NOMO-1 treated with dmso at 0.1 percent for 144 hours (cell line): ENCODE measurements around the gene AGAP1.

ENCODE experiments used
- DNase-seq: peaks from one replicate; lab custom pipeline; 2025; ENCODE audit not compliant: unreplicated experiment; lab: John Stamatoyannopoulos, UW

Gene AGAP1

DNA sequence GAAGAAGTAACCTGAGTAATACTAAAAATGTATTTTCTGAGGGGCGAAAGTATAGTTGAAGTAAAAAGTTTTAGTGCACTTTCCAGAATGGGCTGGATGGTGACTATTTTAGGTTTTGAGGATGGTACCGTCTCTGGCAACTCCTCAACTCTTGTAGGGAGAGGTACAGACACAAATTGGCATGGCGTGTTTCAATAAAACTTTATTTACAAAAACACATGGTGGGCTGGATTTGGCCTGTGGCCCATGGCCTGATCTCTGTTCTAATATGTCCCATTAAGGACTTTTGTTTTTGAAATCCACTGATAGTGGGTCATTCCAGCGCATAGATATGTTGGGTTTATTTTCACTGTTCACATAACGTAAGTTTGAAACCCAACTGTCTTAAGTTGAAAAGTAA lies 132.8 kb downstream of the AGAP1 start:
- no peak for DNase-seq

DNA sequence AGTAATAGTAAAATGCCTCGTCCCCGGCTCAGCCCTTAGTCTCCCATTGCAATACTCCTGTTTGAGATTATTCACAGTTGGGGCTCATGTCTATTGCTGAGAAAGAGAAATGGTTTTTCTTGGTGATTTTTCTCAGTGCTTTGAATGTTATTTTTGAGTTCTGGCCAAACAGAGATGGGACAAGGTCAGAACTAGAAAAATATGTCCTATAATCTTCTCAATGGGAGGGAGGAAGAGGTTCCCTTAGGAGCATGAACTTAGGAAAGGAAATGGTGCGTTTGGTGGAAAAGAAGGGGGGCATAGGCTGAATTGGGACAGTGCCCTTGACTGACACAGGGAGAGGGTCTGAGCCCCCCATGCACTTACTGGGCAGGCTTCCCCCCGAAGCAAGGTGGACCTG lies 133.8 kb downstream of the AGAP1 start:
- DNase-seq = no peak

DNA sequence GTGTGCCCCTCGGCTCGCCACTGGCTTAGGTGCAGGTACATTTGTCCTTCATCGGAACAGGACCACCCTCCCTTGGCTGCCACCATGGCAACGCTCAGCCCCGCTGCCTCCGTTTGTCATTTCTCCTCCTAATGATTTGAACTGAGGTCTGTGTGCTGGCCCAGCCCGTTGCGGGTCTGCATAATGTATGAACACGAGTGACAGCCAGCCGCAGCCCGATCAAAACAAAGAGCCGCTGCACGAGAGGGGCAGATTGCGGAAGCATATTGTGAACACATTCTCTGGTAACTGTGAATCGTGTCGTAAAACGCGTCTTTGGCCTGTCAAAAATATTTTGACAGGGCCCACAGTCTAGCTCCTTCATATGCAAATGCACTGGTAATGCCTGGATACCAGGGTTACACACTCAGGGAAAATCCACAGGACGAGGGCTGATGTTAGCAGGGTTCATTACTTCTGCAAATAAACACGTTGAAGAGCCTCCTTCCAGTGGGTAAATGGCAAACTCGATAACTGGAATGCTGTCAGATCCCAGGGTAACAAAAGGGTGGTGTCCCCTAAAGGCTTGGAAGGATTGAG lies 137.0 kb downstream of the AGAP1 start:
- DNase-seq = no peak

DNA sequence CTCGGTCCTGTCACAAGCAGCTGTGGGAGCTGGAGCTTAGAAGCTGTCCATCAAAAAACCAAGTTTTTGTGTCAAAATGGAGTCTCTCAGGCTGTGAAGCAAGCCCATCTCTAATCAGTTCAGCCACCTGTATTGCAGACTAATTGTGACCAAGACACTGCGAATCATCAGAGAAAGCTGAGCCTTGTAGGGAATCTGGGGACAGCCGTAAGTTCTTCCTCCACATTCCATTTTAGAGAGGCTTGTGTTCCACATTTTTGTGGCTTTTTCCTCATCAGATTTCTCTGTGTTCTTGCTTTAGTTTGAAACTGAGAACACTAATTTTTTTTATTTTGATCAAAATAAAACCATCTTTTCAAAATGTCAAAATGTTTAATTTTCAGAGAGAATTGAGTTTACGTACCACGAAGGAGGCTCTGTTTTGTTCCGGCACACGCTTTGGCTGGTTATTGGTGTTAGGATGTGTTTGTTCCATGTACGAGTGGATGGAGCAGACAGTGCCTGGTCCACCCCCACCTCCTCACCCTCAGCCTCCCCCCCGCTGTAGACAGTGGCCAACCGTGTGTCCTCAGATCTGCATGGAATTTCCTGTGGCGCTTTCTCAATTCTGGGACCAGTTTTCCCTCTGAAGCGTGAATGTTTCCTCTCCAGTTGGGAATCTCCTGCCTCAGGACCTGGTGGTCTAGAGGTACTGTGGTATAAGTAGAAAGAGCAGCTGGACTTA lies 140.8 kb downstream of the AGAP1 start:
- no peak for DNase-seq

DNA sequence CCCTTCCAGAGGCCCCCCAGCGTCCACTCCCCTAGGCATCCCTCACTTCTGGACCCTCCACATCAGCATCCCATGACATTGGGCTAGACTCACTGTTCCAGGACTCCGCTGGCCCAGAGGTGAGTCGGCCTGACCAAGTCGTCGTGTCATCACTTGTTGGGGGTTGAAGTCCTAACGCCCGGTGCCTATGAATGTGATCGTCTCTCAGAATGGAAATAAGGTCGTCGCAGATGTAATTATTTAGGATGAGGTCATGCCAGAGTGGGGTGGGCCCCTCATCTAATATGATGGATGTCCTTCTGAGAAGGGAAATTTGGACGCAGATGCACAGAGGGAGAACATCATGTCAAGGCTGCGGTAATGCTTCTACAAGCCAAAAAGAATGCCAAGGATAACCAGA lies 142.7 kb downstream of the AGAP1 start:
- no peak for DNase-seq

DNA sequence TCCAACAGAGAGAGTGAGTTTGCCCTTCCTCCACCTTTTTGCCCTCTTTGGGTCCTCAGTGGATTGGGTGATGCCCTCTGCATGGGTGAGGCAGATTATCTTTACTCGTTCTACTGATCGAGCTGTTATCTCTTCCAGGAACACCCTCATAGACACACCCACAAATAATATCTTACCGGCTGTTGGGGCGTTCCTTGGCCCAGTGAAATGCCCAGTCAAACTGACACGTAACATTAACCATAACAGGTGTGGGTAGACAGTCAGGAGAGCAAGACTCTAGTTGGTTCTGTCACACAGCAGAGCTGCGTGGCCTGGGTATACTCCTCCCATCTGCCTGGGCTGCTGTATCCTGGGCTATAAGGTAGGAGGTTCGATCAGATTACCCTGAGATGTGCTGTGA lies 144.1 kb downstream of the AGAP1 start:
- no peak for DNase-seq

DNA sequence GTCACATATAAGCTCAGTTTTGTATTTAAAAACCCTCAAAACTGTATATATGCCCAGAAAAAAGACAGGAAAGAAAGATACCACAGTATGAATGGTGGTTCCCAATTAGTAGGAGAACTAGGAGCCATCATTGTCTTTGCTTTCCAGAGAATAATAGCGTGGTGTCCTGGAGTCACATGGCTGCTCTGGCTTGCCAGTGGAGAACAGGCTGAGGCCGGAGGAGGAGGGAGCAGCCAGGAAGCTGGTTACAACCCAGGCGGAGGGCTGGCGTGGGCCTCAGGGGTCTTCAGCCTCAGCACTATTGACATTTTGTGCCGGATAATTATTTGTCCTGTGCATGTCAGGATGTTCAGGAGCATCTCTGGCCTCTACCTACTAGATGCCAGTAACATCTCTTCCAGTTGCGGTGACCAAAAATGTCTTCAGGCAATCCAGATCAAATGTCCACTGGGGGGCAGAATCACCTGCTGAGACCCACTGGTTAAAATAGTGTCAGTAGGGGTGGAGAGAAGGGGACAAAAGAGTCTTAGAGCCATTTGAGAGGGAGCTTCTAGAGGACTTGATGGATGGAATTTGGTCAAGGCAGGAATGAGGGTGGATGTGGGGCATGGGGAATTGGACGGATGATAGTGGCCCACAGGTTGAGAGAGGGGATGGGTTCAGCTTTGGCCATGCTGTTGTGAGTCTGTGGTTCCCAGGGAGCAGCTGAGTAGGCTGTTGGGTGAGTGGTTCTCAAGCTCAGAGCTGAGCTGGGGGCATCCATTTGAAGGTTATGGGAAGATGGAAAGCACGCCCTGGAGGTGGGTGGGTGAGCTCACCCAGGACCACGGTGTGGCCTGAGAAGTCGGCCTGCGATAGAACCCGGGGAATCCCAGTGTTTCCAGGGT lies 144.9 kb downstream of the AGAP1 start:
- DNase-seq = no peak

DNA sequence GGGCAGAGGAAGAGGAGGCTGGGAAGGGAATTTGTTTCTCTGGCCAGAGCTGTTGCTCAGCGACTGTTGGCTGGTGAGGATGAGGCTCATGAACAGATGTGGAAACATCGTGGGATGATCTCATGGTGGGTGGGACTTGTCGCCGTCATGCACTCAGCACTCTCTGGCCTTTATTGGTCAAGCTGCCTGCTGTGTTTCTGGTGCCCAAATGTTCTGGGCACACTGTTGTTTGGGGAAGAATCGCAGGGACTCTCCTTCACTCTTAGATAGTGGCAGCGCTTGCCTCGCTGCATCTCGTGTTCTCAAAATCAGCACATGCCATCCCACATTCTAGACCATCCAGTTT lies 145.6 kb downstream of the AGAP1 start:
- DNase-seq = no peak

DNA sequence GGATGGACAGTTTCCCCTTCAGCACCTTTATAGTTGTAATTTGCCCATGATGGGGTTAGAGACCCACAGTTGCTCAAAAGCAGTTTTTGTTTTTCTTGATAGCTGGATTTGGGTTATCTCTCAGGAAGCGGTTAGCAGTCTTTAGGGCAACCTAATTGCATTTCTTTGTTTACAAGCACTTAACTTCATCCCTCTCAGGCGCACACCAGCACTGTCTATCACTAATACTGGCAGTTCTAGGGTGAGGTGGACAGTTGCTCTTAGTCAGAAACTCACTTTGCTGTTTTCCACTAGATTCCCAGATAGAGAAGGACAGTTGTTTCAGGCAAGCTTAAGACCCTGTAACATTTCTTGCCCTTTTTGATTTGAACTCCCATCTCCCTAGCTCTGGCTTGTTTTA lies 146.0 kb downstream of the AGAP1 start:
- DNase-seq = no peak

DNA sequence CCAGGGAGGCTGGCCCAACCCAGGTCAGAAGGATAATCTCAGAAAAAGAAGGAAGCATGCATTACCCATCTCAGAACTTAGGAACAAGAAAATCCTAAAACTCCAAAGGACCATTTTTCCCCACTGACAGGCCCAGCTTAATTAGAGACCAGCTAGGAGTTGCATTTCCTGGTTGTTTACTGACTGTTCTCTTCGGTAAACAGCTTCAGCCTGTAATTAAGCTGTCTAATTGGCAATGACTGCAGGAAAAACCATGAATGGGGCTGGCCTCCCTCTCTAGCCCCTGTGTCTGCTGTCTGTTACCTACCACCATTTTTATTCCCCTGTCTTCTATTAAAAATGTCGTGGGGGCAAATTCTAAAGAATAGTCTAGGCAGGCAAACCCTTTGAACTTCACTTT lies 146.5 kb downstream of the AGAP1 start:
- DNase-seq = no peak

DNA sequence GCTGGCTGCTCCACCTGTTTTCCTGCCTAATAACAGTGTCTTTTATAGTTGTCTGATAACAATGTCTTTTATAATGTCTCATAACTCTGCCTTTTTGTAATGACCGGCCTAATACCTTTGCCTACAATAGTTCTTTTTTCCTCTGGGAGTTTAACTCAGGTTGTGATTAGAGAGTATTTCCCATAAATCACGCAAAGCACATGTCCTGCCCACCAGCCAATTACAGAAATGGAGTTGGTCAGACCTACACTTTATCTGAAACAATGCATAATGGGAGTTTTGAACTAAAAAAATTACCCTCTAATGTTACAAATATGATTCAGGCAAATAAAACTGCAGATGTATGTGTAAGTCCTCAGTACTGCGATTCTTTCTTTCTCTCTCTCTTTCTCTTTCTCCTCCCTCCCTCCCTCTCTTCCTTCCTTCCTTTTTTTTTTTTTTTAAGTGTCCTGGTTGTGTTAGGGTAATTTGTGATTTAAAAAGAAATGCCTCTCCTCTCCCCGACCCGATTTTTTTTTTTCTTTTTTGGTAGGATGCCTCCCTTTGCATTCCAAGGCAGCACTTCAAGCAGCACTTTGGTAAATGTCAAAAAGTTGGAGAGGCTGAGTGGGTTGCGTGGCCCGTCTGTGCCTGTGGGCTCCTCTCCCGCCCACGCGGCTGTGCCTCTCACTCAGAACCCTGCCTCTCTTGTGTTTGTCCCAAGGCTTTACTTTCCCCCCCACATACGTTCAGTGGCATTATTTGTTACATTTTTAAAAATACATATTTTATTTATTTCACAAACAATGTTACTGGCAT lies 147.3 kb downstream of the AGAP1 start:
- no peak for DNase-seq

DNA sequence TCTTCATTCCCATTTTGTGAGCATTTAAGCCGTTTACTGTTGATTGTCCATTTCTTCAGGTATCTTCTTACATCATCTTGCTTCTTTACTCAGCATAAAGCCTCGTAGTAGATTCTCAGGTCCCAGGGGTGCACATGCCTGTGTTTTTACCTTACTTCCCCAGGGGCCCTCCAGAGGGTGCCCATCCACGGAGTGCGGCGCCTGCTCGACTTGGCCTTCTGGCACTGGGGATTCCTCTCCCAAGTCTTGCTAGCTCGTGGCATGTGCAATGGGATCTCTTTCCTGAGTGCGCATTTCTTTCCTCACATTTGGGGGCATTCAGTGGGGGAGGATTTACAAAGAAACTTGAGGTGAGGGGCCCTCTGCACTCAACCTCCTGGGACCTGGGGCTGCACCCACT lies 148.1 kb downstream of the AGAP1 start:
- no peak for DNase-seq

DNA sequence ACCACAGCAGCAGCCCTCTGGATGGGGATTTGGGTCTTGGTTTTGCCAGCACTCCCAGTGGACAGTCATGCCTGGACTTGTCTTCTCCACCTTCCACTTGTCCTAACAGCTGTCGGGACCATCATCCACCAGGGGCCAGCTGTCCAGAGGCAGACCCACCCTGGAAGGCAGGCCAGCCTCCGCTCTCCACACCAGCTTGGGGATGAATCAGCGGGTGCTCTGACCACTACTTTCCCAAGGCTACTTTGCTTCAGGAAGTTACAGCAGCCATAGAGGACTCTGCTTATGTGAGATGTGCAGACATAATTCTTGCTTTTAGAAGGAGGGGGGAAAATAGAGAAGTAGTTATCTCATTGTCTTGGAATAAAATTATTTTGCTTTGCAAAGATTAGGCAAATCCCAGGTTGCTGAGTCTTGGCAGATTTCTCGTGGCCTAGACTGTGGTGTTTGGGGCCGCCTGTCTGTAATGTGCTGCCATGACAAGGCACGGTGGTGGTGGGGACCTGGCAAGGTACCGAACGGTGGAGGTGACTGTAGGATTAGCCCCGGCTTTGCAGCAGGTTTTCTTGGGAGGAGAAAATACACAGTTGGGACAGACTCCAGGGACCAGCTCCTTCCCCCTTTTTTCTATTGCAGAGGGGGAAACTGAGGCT lies 148.7 kb downstream of the AGAP1 start:
- no peak for DNase-seq

DNA sequence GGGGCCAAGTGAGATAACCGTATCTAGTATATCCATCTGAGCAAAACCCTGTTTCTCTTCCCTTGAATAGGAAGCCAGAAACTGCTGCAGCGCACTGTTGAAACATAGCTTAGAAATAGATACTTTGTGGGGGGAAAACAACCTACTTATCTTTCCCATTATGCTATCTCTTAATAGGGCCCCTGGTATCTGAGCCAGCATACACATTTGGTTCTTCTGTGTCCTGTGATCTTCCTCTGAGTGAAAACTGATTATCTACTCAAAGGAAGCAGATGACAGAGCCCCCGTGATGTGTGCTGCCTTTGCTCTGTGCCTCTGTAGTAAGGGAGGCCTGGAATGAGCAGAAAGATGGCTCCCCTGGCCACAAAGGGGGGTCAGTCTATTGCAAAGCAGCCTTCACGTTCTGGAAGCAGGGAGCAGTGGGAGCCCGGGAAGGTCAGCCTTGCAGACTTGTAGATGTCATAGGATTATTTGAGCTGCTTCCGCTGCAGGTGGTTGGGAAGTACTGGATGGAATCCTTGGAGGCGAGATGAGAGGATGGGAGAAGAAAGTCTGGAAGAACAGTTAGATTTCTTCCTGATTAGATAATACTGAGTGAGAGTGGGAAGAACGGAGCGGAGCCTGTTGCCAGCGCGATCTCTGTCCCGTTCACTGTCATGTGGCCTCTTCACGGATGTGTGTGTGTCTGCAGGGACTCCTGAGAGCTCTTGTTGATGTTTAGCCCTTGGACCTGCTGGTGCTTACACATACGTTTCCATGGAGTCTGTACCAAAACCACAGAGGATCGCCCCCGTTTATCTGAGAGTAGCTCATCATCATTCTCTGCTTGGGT lies 150.1 kb downstream of the AGAP1 start:
- no peak for DNase-seq

DNA sequence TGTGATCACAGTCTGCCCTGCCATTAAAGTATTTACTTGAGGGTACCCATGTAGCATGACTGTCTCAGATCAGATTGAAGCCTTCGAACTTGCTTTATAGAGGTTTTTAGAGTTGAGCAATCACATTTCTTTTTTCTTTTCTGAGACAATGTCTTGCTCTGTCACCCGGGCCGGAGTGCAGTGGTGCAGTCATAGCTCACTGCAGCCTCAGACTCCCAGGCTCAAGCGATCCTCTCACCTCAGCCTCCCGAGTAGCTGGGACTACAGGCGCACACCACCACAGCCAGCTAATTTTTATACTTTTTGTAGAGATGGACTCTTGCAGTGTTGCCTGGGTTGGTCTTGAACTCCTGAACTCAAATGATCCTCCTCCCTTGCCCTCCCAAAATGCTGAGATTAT lies 153.4 kb downstream of the AGAP1 start:
- no peak for DNase-seq

DNA sequence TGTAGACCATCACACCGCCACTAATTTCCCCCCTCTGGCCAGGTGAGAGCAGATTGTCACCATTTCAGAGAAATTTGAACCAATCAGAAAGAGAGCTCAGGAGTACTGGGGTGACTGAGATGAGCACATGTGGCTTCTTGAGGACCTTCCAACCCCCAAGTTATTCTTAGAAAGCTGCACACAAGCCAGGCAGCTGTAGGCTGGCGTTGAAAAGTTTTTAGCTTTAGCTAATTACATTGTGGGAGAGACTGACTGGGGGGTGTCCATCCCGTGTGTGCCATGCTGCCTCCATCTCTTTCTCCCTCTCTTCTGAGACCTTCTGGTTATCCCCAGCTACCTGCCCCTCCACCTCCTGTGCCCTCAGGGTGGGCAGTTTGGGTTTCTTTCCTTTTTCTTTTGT lies 154.0 kb downstream of the AGAP1 start:
- DNase-seq = no peak

DNA sequence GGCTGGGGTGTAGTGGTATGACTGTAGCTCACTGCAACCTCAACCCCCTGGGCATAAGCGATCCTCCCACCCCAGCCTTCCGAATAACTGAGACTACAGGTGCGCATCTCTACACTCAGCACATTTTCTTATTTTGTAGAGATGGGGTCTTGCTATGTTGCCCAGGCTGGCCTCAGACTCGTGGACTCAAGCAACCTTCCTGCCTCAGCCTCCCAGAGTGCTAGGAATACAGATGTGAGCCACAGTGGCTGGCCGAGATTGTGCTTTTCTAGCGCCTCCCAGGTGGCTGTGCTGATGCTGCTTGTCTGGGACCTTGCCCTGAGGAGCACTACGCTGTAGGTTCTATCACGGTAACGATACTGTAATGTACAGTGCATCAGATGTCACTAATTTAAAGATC lies 155.6 kb downstream of the AGAP1 start:
- DNase-seq = no peak

DNA sequence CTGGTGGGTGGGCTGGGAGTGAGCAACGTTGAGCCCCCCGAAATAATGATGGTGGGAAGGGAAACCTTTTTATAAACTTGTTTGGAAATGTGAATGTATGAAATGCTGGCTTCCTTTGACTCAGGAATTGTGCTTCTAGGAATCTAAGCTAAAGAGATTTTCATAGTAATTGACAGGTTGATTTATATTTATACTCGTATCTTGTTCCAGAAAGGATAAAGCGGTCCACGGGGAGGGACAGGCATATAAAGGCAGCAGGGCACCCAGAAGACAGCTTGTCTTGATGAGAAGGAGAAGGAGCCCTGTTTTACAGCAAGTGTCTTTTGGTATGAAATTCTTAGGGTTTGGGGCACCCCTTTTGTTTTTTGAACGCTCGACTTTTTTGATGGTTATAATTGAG lies 157.8 kb downstream of the AGAP1 start:
- DNase-seq = no peak

DNA sequence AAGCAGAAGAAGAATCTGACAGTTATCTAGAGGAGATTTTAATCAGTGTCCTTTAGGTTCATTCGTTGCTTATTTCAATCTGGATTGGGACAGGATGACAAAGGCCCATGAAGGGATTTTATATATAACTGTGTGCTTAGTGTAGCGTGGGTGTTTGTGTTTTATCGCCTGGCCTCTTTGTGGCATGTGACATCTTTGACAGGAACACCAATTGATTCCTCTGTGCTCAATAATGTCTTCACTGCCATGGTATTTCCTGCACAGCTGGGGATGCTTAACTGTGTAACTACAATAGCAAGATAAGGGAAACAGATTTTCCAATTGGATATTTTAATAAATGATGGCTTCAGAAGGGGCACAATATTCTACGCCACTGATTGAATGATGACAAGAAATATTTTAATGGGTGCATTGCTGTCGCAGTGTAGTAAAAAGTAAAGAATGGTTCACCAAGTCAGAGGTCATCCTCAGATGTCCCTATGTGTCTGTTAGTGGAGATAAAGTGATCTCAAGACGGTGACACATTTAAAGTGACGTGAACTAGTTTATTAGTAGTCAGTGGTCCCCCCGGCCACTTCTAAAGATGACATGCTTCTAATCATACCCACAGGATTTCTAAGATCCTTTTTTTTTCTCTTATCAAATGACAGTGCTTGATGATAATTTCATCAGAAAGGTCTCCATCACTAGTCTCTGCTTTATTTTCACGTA lies 160.4 kb downstream of the AGAP1 start:
- no peak for DNase-seq
